ENCODE data around the gene VWC2. TPM values are rescaled to one million over a fixed set of nuclear protein-coding genes. Genes with fewer than 3 reads are reported as not detected.

The VWC2 gene
- under 1 TPM; 0.09 to 0.25 TPM for total RNA-seq
- long read RNA-seq: 0 reads

DNA sequence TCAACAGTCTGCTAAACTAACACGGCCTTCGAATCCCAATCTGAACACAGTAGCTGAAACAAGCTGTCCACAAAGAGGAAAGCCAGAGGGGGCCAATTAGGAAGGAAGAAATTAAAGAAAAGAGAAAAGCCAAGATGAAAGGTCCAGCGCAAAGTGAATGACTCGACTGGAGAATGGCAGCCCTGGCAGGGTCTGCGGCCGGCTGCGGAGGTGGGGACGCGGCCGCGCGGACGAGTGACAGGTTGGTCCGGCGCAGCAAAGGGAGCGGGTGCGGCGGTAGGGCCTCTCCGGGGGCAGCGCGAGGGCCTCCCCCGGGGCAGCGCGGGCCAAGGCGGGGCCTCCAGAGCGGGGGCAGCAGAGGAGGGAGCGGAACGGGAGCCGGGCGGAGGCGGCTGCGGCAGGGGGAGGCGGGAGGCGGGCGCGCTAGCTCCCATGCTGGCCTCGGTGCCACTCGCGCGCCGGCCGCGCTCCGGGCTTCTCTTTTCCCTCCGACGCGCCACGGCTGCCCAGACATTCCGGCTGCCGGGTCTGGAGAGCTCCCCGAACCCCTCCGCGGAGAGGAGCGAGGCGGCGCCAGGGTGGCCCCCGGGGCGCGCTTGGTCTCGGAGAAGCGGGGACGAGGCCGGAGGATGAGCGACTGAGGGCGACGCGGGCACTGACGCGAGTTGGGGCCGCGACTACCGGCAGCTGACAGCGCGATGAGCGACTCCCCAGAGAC, at the start of gene VWC2:
TSS of gene VWC2 (plus strand) at position 421 of the 718 bp plus-strand sequence. CDS start 1,798 bp downstream, outside the sequence.
- intact Hi-C loops (cut with DNase I, micrococcal nuclease): no loop called here
- ATAC-seq: peak; percentile 48
- DNase-seq: peak in 1 of 2 donors; percentile 29

DNA sequence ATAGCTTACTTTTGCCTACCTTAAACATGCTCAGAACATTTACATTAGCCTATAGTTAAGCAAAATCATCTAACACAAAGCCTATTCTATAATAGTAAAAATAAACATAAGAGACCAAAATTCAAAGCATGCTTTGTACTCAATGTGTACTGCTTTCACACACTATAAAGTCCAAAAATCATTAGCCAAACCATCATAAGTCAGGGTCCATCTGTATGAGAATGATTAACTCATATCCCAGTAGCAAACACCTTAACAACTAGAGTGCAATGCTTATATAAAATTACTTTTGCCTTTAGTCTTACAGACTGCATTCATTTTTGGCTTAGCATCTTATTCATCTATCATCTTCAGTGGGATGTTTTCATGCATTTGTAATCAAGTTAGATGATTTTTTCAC, 49.4 kb upstream of the VWC2 start:
- intact Hi-C loops (cut with DNase I, micrococcal nuclease): no loop called here
- ATAC-seq (peak; percentile 89), DNase-seq (no peak)

DNA sequence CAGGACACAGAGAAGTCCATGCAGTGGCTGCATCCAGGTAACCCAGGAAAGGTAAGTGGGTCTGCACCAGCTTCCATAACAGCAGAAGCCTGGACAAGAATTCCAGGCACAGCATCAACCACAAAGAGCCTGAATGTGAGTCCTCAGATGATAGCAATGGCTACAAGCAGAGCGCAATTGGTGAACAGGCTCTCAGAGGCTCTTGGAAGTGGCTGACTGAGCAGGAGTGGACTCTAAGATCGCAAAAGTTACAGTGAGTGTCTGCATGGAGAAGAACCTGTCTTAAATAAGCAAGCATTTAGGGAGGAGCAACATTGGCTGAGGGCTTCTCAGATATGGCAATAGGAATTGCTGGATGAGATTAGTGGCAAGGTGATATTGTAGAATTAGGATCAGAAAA, 41.6 kb upstream of the VWC2 start:
- ATAC-seq (no peak), DNase-seq (no peak)
- intact Hi-C loops (cut with DNase I, micrococcal nuclease): no loop called here

DNA sequence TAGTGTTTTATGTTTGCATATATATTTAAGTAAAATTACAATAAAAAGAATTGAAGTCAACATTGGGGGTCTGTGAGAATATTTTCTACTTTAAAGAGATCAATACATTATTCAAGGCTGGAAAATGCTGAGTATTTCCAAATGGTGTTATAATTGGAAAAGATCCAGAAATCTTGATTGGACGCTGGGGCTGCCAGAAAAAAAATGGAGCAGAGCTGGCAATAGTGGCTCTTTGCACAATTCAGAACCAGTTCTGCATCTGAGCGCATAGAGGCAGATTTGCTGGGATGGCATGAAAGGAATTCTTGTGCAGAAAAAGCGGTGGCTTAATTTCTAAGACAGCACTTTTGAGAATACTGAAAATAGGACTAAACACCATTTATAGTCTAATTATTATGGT, 10.8 kb upstream of the VWC2 start:
- no peak for DNase-seq
- no peak for ATAC-seq
- intact Hi-C loops (cut with DNase I, micrococcal nuclease): no loop called here

DNA sequence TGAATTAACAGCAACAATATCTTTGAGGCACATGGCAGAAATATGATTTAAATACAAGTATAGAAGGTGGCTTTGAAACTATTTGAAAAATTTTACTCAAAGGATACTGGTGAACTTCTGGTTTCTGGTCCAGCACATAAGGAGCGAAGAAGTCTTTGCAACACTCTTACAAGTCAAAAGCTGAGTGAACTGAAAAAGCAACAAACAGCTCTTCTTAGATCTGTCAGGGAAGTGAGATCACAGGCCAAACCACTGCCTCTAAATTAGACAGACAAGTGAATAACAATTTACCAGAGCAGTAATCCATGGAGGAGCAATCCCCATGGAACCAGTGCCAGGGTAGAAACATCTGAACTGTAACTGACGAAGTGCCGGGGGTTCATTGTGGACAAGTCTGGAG, 9.6 kb upstream of the VWC2 start:
- intact Hi-C loops (cut with DNase I, micrococcal nuclease): no loop called here
- DNase-seq: no peak
- ATAC-seq: no peak

GRCh38 chr7:49766966-49767365, 6.5 kb upstream of the VWC2 start:
- intact Hi-C loops (cut with DNase I, micrococcal nuclease): no loop called here
- no peak for DNase-seq
- no peak for ATAC-seq

GRCh38 chr7:49767719-49768118, 5.7 kb upstream of the VWC2 start:
- DNase-seq (no peak), ATAC-seq (no peak)
- intact Hi-C loops (cut with DNase I, micrococcal nuclease): no loop called here

GRCh38 chr7:49768254-49768653, 5.2 kb upstream of the VWC2 start:
- intact Hi-C loops (cut with DNase I, micrococcal nuclease): no loop called here
- DNase-seq (no peak), ATAC-seq (peak; percentile 51)

DNA sequence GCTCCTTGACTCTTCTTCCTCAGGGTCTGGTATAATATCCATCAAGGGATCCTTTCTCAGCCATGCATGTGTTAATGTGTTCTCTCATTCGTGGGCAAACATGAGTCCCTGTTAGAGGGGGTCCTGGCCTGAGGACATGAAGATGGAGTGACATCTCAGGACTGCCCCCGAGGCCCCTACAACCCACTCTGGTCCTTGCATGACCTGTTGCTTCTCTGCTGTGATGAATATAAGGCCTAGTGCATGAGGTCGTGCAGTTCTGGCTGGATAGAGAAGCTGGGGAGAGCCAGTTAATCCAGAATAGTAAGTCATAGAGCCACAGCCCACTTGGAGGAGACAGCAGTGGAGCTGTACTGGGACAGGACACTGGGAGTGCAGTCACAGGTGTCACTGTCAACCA, 4.6 kb upstream of the VWC2 start:
- no peak for ATAC-seq
- intact Hi-C loops (cut with DNase I, micrococcal nuclease): no loop called here
- no peak for DNase-seq

DNA sequence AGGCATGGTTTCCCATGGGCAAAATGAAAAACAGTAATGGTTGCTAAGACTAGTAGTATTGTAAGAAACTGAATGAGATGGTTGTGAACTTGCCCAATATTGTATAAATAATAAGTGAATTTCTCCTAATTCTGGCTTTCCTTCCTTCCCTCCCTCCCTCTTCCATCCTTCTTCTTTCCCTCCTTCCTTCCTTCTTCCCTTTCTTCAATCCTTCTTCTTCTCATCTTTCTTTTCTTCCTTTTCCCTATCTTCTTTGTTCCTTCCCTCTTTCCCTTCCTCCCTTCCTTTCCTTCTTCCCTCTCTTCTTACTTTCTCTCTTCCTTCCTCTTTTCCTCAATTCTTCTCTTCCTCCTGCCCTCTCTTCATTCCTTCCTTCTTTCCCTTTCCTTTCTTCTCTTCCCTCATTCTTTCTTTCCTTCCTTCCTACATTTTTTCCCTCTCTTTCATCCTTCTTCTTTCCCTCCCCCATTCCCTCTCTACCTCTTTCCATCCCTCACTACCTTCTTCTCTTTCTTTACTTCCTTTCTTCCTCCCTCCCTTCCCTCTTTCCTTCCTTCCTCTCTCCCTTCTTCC, 4.1 kb upstream of the VWC2 start:
- intact Hi-C loops (cut with DNase I, micrococcal nuclease): no loop called here
- no peak for ATAC-seq
- no peak for DNase-seq

DNA sequence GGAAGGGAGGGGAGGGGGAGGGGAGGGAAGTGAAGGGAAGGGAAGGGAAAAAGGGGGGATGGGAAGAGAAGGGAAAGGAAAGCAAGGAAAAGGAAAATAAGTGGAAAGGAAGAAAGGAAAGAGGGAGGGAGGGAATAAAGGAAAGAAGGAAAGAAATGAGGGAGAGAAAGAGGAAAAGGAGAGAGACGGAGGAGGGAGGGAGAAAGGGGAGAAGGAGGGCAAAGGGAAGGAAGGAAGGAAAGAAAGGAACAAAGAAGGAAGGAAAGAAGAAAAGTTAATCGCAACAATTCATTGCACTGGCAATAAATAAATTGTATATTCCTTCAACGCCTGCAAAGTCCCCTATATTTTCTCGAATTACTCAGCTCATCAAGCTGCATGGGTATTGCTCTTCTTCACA, 2.6 kb upstream of the VWC2 start:
- ATAC-seq (no peak), DNase-seq (no peak)
- intact Hi-C loops (cut with DNase I, micrococcal nuclease): no loop called here

GRCh38 chr7:49771427-49772176, 1.8 kb upstream of the VWC2 start:
- ATAC-seq (no peak), DNase-seq (no peak)
- intact Hi-C loops (cut with DNase I, micrococcal nuclease): no loop called here

GRCh38 chr7:49772916-49773217, 571 bp upstream of the VWC2 start:
- intact Hi-C loops (cut with DNase I, micrococcal nuclease): no loop called here
- DNase-seq (no peak), ATAC-seq (no peak)

DNA sequence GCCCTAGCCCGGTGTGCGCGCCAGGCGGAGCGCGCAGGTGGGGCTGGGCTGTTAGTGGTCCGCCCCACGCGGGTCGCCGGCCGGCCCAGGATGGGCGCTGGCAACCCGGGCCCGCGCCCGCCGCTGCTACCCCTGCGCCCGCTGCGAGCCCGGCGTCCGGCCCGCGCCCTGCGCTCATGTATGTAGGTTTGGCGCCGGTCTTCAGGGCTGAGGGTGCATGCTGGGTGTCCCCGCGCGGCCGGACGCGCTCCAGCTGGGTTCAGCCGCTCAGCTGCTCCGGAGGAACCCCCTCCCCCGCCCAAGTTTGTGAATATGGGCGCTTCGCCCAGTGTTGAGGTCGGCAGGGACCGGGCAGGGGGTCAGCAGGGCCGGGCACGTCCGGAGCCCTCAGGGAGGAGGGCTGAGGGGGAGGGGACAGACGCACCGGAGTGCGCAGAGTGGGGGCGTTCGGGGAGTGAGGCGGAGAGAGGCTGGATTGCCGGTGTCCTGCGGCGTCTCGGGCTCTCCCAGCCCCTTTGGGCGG, 559 bp downstream of the VWC2 start:
- ATAC-seq: peak; percentile 46
- intact Hi-C loops (cut with DNase I, micrococcal nuclease): no loop called here
- peak in 1 of 2 donors; percentile 11 for DNase-seq

- DNase-seq (peak in 1 of 2 donors; percentile 18), ATAC-seq (peak; percentile 34)
- intact Hi-C loops (cut with DNase I, micrococcal nuclease): no loop called here
Measured at GRCh38 chr7:49774459-49775064, 1.1 kb downstream of the VWC2 start.

- DNase-seq (peak in 1 of 2 donors; percentile 25), ATAC-seq (peak; percentile 54)
- intact Hi-C loops (cut with DNase I, micrococcal nuclease): no loop called here
Measured at GRCh38 chr7:49775065-49775948, 1.9 kb downstream of the VWC2 start.

DNA sequence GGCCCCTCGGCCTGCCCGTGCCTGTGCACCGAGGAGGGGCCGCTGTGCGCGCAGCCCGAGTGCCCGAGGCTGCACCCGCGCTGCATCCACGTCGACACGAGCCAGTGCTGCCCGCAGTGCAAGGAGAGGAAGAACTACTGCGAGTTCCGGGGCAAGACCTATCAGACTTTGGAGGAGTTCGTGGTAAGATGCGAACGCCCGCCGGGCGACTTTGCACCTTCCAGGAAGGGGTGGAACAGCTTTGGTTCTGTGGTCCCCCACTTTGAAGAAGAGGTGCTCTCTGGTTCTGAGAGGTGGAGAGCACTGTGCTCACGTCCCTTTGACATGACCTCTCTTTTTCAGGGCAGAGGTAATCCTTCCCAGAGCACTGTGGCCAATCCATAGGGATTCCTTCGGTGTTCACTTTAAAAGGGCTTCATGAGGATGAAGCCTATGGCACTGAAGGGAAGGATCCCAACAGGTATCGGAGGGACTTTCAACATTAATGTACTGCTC, 2.6 kb downstream of the VWC2 start:
- peak in 1 of 2 donors; percentile 11 for DNase-seq
- ATAC-seq: peak; percentile 36

DNA sequence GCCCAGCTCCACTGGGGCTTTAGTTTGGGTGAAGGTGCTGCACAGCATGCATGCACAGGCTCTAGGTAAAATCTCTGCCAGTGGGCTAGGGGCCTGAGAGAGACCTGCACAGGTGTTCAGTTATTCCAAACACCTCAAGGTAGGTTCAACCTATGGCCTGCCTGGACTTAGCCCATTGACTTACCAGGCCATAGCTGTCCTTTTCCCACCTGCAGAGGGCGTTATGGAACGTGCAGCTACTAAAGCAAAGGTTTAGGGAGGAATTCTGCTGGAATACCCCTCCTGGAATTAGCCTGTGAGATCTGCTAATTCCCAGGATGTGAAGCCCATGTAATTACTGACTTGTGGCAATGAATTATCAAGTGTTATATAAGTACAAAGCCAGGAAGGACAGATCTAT, 3.6 kb downstream of the VWC2 start:
- intact Hi-C loops (cut with DNase I, micrococcal nuclease): no loop called here

More for the DNA sequence above, 2.6 kb downstream of the VWC2 start:
- intact Hi-C loops (cut with DNase I, micrococcal nuclease): no loop called here

More for the DNA sequence above, 3.6 kb downstream of the VWC2 start:
- ATAC-seq: no peak
- DNase-seq: peak in 1 of 2 donors; percentile 12
